RKO (cell line): ENCODE data around the gene BIRC5.

Source experiments
- DNase-seq: peaks from one replicate; pipeline ENCODE4 v3.0.0-alpha.2; 2016; ENCODE audit warnings: low spot score

BIRC5 gene

DNA sequence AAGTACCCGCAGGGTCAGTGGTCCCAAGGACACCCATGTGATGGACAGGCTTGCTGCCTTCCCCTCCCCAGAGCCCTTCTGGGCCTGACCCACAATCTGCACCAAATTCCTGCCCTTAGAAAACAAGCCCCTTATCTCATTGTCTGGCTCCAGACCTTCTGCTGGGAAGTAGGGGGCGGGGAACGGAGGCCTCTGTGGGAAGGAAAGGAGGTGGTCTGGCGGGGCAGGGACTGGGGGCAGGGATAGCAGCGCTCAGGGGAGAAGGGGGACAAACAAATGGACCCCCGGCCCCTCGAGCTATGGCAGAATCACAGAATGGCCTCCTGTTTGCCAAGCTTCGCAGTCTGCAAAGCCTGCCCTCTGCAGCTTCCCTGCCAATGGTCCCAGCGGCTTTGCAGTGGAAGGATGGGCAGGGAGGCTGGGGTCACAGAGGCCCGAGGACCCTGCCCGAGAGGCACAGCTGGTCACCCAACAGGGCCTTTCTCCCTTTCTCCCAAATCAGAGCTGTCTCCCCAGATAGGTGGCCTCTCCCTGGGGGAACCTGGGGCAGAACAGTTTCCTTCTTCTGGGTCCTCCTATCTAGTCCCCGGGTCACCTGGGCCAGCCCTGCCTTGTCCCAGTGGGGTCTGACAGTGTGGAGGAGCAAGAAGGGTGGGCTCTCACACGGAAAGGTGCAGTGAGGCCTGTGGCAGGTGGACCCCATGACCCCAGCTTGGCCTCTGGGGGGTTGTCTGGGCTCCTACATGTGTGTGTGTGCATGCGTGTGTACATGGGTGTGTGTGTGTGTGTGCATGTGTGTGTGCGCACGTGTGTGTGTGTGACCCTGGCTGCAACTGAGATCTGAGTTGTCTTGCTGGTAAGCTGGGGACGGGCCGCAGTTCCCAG is 42.9 kb downstream of the BIRC5 start:
- no peak for DNase-seq

DNA sequence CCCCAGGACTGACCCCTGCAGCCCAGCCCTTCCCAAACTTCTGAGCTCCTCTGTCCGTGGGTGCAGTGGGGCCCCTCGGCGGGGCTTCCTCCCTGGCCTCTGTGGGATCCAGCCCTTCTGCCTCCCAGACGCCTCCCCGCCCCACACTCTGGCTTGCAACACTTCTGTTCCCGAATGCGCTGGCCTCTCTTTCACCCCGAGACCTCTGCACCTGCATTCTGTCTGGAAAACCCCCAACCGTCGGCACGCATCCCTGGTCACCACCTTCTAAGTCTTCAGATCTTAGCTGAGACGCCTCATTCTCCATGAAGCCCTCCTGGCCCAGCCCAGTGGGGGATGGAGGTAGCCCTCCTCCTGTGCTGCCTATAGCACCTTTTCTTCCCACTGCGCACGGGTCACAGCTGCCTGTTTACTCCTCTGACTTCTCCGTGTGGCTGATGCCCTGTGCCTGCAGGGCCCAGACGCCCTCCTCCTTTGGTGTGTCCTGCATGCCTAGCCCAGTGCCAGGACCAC is 43.8 kb downstream of the BIRC5 start:
- no peak for DNase-seq

DNA sequence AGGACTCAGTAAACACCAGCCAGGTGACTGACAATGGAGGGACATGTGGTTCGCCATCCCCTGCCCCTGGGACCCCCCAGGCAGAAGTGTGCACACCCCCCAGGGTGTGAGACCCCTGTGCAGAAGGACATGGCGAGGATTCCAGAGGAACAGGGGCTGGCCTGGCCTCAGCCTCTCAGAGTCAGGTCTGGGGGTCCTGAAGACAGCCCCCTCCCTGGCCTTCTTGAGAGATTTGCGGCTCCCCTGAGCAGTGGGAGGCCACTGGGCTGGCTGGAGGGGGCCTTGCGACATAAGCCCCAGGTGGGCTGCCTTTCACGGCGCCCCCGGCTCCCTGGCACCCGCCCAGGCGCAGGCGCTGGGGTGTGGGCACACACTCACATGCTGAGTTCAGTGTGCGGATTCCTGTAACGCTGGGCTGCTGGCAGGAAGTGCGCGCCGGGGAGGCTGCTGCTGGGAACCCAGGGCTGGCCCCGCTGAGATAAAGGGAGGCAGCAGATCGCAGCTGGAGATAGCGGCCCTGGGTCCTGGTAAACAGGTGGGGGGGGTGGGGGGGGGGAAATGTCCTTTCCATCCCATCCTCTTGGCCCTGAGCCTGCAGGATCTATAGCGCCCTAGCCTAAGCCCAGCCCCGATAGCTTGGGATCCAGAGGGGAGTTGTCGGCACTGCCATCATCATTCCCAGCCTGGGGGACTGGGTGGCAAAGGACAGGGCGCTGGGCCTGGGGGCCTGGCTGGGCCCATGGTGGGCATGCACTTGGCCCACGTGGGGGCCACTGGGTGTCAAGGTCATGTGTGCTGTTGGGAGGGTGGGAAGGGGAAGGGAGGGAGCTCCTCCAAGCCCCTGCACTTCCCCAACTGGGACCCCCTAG is 44.5 kb downstream of the BIRC5 start:
- DNase-seq: no peak

DNA sequence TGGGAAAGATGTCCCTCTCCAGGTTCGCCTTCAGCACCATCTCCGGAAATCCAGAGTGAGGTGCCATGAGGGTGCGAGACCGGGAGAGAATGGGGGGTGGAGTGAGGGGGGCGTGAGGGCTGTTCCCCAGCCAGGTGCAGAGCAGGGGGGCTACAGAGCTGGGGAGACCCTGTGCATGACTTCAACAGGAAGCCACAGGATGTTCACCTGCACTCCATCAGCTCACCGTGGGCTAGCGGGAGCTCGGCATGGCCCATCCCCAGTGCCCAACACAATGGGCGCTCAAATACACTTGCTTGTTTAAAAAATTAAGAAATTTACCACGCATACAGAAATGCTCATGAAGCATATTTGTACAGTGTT is 45.1 kb downstream of the BIRC5 start:
- no peak for DNase-seq

DNA sequence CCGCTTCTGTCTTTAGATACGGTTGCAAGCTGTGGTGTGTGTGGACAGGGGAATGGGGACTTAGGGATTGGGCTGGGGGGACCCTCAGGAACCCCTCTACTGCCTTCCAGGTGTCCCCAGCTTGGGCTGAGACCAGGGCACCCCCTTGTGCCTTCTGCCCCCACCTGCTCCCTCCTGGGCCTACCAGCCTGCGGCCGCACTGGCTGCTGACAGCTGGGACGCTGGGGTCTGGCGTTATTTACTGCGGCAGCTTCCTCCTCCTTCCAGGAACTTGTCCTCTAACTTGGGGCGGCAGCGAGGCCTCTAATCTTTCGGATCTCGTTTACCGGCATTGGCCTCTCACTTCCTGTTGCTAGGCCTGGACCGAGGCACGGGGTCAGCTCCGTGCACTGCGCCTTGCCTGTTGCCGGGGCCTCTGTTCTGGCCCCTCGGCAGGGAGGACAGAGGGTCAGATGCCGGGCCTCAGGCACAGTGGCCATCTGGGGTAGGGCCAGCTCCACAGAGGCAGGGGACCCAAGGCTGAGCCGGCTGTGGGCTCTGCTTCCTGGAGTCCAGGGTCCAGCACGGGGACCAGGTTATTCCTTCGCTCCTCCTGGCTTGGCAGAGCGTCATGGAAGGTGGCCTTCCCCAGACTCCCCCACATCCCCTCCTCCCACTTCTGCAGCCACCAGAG is 49.1 kb downstream of the BIRC5 start:
- no peak for DNase-seq

DNA sequence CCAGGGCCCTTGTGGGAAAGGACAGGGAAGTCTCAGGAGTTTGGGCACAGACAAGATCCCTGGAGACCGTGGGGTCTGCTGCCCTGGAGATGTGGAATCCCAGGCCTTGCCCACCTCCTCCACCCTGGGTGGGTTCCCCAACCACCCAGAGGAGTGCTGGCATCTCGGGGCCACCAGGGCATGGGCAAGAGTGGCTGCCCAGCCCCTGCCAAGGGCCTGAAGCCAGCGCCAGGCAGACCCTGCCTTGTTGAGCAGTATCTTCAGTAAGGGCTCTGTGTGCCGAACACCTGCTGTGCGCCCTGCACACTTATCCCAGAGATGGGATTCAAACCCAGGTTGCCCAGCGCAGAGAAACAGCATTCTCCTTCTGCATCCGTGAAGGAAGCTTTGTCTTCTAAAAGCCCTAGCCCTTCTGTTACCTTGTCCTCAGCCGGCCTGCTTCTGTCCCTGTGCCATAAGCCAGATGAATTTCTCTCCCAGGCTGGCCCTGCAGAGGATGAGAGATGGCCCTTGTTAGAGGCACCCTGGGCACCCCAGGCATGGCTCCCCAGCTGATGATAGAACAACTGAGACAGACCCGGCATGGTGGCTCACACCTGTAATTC is 49.8 kb downstream of the BIRC5 start:
- no peak for DNase-seq

DNA sequence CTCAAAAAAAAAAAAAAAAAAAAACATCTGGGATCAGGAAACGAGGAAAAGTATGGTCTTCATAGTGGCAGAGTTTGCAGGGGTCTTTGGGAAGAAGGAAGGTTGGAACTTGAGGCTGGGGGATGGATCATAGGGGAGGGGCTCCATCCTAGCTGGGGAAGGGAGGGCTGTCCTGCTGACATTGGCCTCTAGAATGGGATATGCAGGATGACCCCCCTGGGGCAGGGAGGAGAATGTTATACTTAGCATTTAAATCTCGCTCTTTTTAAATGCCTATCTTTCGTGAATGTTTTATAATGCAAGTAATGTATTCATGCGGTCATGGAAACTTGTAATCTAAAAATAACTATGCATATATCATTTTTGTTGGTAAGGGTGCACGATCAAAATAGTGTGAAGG is 50.5 kb downstream of the BIRC5 start:
- DNase-seq: no peak

DNA sequence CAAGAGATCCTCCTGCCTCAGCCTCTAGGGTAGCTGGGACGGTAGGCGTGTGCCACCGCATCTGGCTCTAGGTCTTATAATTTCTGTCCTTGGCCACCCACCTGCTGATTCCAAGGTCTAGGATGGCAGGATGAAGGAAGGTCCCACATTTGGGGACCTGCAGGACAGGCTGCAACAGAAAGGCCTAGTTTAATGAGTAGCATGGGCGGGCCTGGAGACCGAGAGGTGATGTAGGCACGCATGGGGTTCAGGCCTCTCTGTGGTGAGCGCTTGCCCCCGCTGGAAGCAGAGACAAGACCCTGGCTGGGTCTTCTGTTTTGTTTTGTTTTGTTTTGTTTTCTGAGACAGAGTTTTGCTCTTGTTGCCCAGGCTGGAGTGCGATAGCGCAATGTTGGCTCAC is 51.1 kb downstream of the BIRC5 start:
- no peak for DNase-seq

DNA sequence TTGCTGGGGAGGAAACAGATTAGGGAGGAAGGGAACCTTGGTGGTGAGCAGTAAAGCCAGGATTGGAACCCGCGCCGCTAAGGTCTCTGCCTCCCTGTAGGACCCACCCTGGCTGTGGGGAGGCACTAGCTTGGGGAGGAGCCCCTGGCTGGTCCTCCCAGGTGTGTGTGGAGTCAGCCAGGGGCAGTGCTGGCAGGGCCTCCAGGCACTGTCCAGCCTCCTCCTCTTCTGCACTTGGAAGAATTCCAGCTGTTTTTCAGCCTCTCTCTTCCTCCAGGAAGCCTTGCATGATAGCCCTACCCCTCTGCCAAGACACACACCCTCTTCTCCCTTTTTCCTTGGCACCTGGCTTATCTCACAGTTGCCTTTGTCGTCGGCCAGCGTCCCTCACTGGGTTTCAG is 52.2 kb downstream of the BIRC5 start:
- no peak for DNase-seq

DNA sequence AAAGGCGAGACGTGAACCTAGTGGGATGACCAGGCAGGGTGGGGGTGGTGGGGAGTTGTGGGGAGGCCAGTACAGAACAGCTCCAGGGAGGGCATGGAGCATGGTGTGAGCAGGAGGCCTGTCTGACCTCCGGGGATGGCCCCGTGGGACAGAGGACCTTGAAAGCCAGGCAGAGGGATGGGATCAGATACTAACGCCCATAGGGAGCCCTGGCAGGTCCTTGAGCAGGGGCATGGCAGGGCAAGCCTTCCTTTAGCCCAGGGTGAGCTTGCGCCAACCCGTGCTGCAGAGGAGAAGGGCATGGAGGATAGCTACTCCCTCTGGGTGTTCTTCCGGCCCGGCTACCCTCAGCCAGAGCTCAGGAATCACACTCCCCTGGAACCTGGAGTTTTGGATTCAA is 52.7 kb downstream of the BIRC5 start:
- no peak for DNase-seq

DNA sequence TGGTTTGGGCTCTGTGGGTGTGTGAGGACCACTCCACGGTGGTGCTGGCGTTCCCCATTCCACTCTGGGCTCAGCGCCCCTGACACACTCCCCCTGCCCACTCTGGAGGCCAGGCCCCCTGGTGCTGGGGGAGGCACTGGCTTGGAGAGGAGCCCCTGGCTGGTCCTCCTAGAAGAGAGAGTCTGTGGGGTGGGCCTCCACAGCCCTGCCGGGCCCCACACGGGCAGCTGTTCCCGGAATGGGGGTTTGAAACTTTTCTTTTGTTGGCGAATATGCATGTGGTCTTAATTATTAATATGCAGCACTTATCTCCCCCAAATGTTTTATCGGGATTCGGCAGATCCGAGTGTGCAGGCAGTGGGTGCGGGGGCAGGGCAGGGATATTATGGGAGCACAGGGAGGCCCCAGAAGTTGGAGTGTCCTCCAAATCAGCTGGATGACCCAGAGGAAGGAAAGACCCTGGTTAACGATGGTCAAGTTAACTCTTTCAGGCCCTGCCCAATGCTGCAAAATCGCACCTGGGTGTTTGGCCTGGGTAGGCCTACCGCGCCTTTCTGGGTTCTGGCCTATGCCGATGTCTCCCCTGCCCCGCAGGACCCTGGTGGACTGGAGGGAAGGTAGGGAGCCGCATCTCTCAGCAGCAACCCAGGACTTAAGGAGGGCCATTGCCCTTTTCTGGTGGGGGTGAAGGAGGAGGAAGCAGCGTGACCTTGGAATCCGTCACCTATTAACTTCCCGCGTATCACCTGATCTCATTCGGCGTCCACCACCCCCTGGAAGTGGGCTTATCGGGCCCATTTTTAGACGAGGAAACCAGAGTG is 53.4 kb downstream of the BIRC5 start:
- DNase-seq: no peak

DNA sequence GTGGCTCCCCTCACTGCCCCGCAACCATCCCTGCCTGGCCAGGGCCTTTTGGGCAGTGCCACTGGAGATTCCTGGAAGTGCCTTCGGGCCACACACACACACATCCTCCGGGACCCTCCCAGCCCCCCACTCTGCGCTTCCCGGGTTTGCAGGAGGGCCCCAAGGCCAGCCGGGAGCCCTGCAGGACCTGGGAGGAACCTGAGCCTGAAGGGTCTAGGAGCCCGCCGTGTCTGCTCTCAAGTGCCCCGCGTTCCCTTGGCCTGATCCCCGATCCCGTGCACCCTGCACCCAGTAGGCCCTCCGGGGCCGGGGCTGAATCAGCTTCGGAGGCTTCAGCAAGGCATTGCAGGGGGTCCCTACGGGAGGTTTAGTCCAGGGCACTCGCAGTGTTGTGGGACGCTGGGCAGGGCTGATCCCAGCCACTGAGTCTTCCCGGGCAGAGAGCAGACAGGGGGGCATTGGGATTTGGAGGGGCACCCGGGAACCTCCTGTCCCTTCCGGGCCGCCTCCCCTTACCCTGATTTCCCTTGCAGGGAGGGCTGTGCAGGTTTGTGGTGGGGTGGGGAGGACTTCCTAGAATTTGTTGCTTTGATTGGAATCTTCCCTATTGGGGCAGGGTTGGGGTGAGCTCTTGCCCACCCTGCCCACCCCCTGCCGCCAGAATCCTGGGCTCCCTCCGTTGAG is 54.3 kb downstream of the BIRC5 start:
- no peak for DNase-seq

DNA sequence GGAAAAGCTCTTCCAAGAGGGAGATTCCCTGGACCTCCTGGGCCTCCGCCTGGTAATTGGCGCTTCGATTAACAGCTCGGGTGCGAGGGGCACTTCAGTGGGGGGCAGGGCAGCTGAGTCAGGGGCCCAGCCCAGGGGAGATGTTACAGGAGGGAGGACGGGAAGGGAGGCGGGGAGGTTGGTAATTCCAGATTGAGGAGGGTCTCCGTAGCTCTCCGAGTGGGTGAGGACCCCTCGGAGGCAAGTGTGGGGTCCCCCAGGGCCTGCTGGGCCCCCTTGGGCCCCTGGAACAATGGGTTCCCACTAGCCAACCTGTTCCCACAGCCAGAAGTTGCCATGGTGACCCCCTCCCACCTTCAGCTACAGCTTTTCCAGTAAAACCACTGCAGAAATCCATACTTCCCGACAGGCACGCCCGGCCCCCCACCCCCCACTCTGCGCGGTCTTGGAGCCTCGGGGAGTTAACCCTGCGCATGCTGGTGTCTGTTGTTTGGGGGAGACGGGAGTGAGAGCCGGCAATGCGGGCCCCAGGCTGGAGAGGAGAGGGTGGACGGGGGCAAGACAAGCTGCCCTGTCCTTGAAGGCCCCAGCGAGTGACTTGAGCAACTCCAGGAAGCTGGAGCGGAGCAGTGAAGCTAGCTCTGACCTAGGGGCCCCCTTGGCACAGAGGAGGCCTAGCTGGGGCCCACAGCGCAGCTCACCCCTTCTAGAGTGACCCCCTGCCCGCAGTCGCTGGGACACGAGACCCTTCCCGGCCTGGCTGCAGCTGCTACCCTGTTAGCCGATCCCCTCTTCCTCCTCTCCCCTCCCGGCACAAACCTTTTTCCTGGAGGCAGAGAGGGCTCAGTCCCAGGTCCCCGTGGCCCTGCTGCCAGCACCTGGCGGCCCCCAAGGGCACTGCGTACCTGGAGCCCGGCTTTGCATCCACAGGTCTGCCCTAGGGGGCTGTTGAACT is 55.2 kb downstream of the BIRC5 start:
- no peak for DNase-seq

DNA sequence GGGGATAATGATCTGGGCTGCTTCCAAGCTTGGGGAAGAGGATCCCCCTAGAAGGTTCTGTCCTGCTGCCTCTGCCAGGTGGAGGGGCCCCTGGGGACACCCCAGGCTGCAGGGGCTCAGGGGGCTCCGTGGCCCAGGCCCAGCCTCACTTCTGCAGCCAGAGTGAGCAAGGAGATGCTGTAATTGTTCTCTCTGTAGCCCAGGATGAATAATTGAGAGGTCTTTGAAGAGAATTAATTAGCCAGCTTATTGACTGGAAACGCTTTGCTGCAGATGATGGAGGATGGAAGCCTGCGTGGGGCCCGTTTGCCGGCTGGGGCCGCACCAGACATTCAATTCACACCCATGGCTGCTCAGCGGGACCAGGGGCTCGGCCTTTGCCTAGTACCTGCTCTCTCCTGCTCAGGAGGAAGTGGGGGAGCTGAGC is 55.9 kb downstream of the BIRC5 start:
- DNase-seq: no peak

DNA sequence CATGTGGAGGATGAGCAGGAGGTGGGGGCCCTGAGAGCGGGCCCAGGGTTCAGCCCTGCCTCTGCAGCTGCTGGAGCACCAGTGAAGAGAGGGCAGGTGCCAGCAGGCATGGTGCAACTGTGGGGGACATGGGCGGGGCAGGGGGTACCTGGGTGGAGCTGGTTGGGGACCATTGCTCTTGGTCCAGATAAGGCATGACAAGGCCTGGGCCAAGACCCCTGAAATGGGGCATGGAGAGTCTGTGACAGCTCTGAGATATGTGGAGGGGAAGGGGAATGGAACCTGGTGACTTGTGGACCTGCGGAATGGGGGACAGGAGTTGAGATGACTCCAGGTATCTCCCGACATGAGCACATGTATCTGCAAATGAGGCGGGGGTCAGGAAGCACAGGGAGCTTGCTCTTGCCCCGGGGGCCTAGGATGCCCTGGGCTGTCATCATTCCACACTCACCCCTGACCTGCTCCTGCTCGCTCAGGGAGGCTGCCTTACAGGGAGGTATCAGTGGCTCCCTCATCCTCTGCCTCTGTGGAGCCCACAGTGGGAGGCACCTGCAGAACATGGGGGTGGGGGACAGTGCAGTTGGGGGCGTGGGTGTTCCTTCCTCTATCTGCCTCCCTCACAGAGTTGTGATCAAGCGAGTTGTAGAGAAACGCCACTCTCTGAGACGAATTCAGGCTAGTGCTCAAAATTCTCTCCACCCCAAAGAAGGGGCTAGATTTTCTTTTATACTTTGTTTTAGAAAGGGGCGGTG is 57.5 kb downstream of the BIRC5 start:
- DNase-seq: no peak

DNA sequence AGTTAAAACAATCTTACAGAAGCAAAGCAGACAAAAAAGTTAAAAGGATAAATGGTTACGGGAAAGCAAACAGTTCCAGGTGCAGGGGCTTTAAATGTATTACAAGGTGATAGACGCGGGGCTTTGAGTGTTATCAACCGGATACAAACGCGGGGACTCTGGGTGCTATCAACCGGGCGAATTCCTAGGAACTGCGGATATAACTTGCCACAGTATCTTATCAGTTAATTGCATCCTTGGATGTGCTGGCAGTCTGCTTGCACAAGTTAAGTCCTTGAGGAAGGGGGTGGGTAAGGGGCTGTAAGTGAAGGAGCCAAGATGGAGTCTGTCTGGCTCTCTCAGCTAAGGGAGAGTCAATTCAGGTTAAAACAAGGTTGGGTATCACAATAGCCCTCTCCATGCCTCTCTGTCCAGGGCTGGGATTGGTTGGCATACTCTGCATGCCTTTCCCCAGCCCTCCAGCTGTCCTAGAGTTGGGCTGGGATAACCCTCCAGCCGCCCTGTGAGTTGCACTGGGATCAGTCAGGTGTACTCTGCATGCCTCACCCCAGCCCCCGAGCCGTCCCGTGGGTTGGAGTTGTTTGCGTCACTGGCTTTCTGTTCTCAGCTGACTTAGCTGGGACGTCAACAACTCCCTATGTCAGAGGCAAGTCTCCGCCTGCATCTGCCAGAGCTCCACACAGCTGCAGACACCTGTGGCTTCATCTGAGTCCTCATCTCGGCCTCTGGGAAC is 58.3 kb downstream of the BIRC5 start:
- DNase-seq: no peak

DNA sequence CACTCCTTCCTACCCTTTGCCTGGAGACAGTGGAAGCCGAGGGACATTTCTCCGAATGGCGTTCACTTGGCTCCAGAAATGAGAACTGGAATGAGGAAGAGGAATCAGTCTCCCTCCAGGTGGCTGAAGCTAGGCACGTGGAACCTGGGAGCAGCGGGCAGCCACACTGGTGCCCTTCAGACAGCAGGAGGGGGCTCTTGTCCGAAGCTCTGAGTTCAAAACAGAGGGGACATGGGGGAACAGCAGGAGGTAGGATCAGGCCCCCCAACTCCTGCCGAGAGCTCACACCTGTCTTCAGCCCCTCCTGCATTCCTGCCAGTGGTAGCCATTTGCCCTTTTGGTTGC is 58.8 kb downstream of the BIRC5 start:
- DNase-seq: no peak

DNA sequence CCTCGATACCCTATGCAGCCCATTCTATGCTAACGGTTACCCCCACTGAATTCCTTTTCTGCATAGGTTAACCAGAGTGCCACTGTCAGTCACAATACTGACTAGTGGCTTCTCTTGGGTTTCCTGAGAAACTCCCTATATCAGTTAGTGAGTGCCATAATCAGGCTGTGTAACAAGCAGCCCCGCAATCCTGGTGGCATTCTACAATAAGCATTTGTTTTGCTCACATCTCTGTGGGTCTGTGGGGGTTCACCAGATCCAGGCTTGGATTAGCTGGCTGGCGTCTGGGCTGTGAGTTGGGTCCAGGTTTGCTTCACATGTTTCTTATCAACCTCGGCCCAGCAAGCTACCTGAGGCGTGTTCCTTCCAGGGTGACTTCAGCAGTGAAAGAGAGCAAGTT is 59.8 kb downstream of the BIRC5 start:
- no peak for DNase-seq
